CD4-positive, alpha-beta T cell treated with Interleukin-10 for 1 hour (primary cell): Measurements from ENCODE around the gene HIVEP3.

Source experiments
- DNase-seq: peaks from one replicate; pipeline ENCODE4 v3.0.0-alpha.2; 2020

The HIVEP3 gene

GRCh38 chr1:41779360-41779759 is 139.4 kb downstream of the HIVEP3 start:
- no peak for DNase-seq

- DNase-seq = no peak
Observed at GRCh38 chr1:41777695-41778094, 141.0 kb downstream of the HIVEP3 start.

GRCh38 chr1:41776891-41777441 is 141.8 kb downstream of the HIVEP3 start:
- no peak for DNase-seq

- DNase-seq = no peak
Observed at GRCh38 chr1:41775956-41776585, 142.7 kb downstream of the HIVEP3 start.

- no peak for DNase-seq
Observed at GRCh38 chr1:41774471-41774990, 144.2 kb downstream of the HIVEP3 start.

- no peak for DNase-seq
Observed at GRCh38 chr1:41773842-41774241, 144.9 kb downstream of the HIVEP3 start.

GRCh38 chr1:41773144-41773591 is 145.6 kb downstream of the HIVEP3 start:
- DNase-seq = no peak

GRCh38 chr1:41769068-41769467 is 149.7 kb downstream of the HIVEP3 start:
- DNase-seq = no peak

- DNase-seq = no peak
Observed at GRCh38 chr1:41768583-41768982, 150.1 kb downstream of the HIVEP3 start.

GRCh38 chr1:41767534-41768525 is 150.9 kb downstream of the HIVEP3 start:
- DNase-seq = no peak

GRCh38 chr1:41766546-41766945 is 152.2 kb downstream of the HIVEP3 start:
- DNase-seq = no peak

GRCh38 chr1:41766041-41766440 is 152.7 kb downstream of the HIVEP3 start:
- DNase-seq = no peak

- no peak for DNase-seq
Observed at GRCh38 chr1:41765152-41765551, 153.6 kb downstream of the HIVEP3 start.

GRCh38 chr1:41764656-41765055 is 154.1 kb downstream of the HIVEP3 start:
- DNase-seq = no peak

- DNase-seq = no peak
Observed at GRCh38 chr1:41762777-41763176, 155.9 kb downstream of the HIVEP3 start.

- no peak for DNase-seq
Observed at GRCh38 chr1:41762251-41762650, 156.5 kb downstream of the HIVEP3 start.

GRCh38 chr1:41758904-41759548 is 159.7 kb downstream of the HIVEP3 start:
- no peak for DNase-seq

GRCh38 chr1:41758500-41758899 is 160.2 kb downstream of the HIVEP3 start:
- no peak for DNase-seq

GRCh38 chr1:41754540-41754939 is 164.2 kb downstream of the HIVEP3 start:
- peak; percentile 34 for DNase-seq

- no peak for DNase-seq
Observed at GRCh38 chr1:41752514-41753170, 166.1 kb downstream of the HIVEP3 start.

GRCh38 chr1:41751804-41752513 is 166.8 kb downstream of the HIVEP3 start:
- peak; percentile 32 for DNase-seq
